GM13976 (cell line): Measurements from ENCODE around the gene BRI3.
A peak's percentile ranks its signal among the peaks of the same experiment; 100 is the strongest.

Source experiments
- DNase-seq: peaks from one replicate; pipeline ENCODE4 v3.0.0; 2012; ENCODE audit warnings: low spot score
- CTCF ChIP-seq: IDR thresholded peaks from 2 replicates; pipeline ENCODE4 v1.5.1; 2012; ENCODE audit warnings: borderline replicate concordance, mild to moderate bottlenecking; ENCODE audit not compliant: insufficient read depth; ENCODE audit errors: extremely low read depth, missing control alignments, control extremely low read depth
- in situ Hi-C: fragments of 300-500 bp; cut with MboI; formaldehyde crosslinking; loops from one replicate; pipeline ENCODE4 v1.12.0; 2022; ENCODE audit warnings: low sequenced_read_pairs, mixed read lengths, inconsistent platforms; ENCODE audit not compliant: unreplicated experiment

Gene BRI3

DNA sequence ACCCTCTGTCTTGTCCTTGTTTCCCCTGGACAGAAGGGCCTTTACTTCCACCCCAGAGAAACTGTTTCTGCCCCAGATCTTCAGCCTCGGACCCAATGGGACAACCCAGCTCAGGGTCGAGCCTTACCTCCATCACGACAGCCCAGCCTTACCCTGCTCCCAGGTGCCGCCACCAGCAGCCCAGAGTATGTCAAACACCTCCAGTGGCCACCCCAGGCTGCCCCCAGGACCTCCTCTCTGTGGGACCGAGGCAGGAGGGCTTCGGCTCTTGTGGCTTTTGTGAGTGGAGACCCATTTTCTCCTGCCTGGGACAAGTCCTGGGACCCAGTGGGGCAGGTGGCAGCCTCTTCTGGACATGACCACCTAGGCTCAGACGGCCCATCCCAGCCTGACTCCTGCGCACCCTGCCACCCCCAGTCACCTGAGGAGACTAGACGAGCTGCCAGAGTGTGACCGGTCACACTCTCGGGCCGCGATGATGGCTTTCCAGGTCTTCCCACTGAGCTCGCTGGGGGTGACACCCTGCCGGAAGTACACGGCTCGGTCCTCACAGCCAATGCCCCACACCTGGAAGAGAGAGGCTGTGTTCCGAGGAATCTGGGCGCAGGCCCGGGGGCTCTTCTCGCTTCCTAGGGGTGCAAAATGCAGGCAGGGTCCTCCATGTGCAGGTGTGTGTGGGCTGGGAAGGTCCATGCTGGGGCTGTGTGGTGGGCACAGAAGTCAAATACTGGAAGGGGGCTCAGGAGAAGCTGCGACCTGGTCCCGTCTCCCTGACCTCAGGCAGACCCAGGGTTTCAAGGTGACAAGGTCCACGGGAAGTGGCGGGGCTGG, 44.9 kb upstream of the BRI3 start:
- DNase-seq = no peak
- in situ Hi-C loops = no loop called here

GRCh38 chr7:98238076-98238475, 43.4 kb upstream of the BRI3 start:
- in situ Hi-C loops = no loop called here
- DNase-seq = no peak
- no peak for TF ChIP-seq CTCF

More for the DNA sequence above, 44.9 kb upstream of the BRI3 start:
- no peak for TF ChIP-seq CTCF

DNA sequence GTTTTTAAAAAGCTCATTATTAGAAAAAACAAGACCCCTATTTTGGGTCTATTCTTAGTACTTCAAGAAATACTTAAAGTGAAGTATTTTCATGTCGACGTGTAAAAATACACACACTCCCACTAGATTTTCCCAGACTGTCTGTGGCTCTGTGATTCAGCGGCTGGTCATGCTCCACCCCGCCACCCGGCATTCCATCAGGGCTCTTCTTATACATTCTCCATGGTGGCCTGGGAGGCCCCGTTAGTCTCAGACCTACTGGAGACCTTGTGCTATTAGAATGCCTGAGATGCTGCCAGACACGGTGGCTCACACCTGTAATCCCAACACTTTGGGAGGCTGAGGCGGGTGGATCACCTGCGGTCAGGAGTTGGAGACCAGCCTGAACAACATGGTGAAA, 42.5 kb upstream of the BRI3 start:
- in situ Hi-C loops = no loop called here
- no peak for TF ChIP-seq CTCF
- no peak for DNase-seq

GRCh38 chr7:98240961-98241673, 40.4 kb upstream of the BRI3 start:
- DNase-seq = peak; percentile 83
- in situ Hi-C loops = no loop called here

GRCh38 chr7:98241674-98242241, 39.7 kb upstream of the BRI3 start:
- no peak for DNase-seq
- TF ChIP-seq CTCF = no peak
- in situ Hi-C loops = no loop called here

More at GRCh38 chr7:98240961-98241673, 40.4 kb upstream of the BRI3 start:
- peak; percentile 53 for TF ChIP-seq CTCF

- in situ Hi-C loops = no loop called here
- DNase-seq = no peak
- no peak for TF ChIP-seq CTCF
Measured at GRCh38 chr7:98242342-98242741, 39.1 kb upstream of the BRI3 start.
